ENCODE data around the gene THSD7B. TPM values are rescaled to one million over a fixed set of nuclear protein-coding genes. Genes with fewer than 3 reads are reported as not detected.

The THSD7B gene
- total RNA-seq, 1 experiment from 2014 or later: under 0.01 TPM

GRCh38 chr2:137172162-137172561 is 406.8 kb downstream of the THSD7B start:
- Histone ChIP-seq H3K27me3 (ENCODE audit: low read length) (no peaks in the 10 kb centered on the region), H3K4me3 (ENCODE audit: low read length) (no peak overlapping the region), H3K9me2 (replicated peaks; ENCODE audit: low read length) (no peaks in the 10 kb centered on the region), H3F3A (ENCODE audit: low read length, unreplicated experiment) (no peaks in the 10 kb centered on the region), H3K9ac (ENCODE audit: low read length) (no peak overlapping the region), H3K36me3 (ENCODE audit: low read depth, low read length) (no peaks in the 10 kb centered on the region), H3K4me2 (ENCODE audit: low read length) (no peak overlapping the region), H2AFZ (ENCODE audit: low read length) (no peak overlapping the region), H3K27ac (ENCODE audit: low read length) (no peak overlapping the region), H3K9me3 (ENCODE audit: low read length) (no peaks in the 10 kb centered on the region), H4K20me1 (ENCODE audit: low read length) (no peaks in the 10 kb centered on the region), H3K79me2 (ENCODE audit: low read length) (no peaks in the 10 kb centered on the region), H3K4me1 (ENCODE audit: insufficient read depth, low read length) (peaks cover 30% of the 10 kb centered on the region)
- intact Hi-C loops (cut with micrococcal nuclease): no loop called here
- ATAC-seq (no peak), DNase-seq (no peak)
- no TSS peak for BruUV-seq (replicated peaks)
- ChIA-PET CTCF (no interaction called here), POLR2A (ENCODE audit: unreplicated experiment) (no interaction called here)
- no peak for TF ChIP-seq EZH2 (IDR thresholded peaks at IDR 0.05; ENCODE audit: low read length, unreplicated experiment)
- TF ChIP-seq EZH2phosphoT487 (IDR thresholded peaks at IDR 0.05; ENCODE audit: borderline replicate concordance, low read length): no peak
- TF ChIP-seq CTCF (conservative IDR thresholded peaks at IDR 0.05; ENCODE audit: low read depth, low read length): no peak

- intact Hi-C loops (cut with micrococcal nuclease): no loop called here
- ChIA-PET CTCF (no interaction called here), POLR2A (ENCODE audit: unreplicated experiment) (no interaction called here)
Measured at GRCh38 chr2:137173463-137173862, 408.1 kb downstream of the THSD7B start.

More at GRCh38 chr2:137173463-137173862, 408.1 kb downstream of the THSD7B start:
- Histone ChIP-seq H3K36me3 (ENCODE audit: low read depth, low read length) (no peaks in the 10 kb centered on the region), H3K4me2 (ENCODE audit: low read length) (0 out of 2 replicates have a peak overlapping the region, but pooled peaks have one; percentile 7), H2AFZ (ENCODE audit: low read length) (0 out of 2 replicates have a peak overlapping the region, but pooled peaks have one; percentile 6), H3K79me2 (ENCODE audit: low read length) (no peaks in the 10 kb centered on the region), H3K9me3 (ENCODE audit: low read length) (no peaks in the 10 kb centered on the region), H3K27me3 (ENCODE audit: low read length) (no peaks in the 10 kb centered on the region), H3K4me1 (ENCODE audit: insufficient read depth, low read length) (peaks cover 33% of the 10 kb centered on the region), H3K4me3 (ENCODE audit: low read length) (no peak overlapping the region), H3K9me2 (replicated peaks; ENCODE audit: low read length) (no peaks in the 10 kb centered on the region), H3F3A (ENCODE audit: low read length, unreplicated experiment) (no peaks in the 10 kb centered on the region), H4K20me1 (ENCODE audit: low read length) (no peaks in the 10 kb centered on the region), H3K27ac (ENCODE audit: low read length) (no peak overlapping the region), H3K9ac (ENCODE audit: low read length) (no peak overlapping the region)
- no TSS peak for BruUV-seq (replicated peaks)
- peak; percentile 68 for TF ChIP-seq CTCF (conservative IDR thresholded peaks at IDR 0.05; ENCODE audit: low read depth, low read length)
- TF ChIP-seq EZH2phosphoT487 (IDR thresholded peaks at IDR 0.05; ENCODE audit: borderline replicate concordance, low read length): no peak
- TF ChIP-seq EZH2 (IDR thresholded peaks at IDR 0.05; ENCODE audit: low read length, unreplicated experiment): no peak
- DNase-seq (peak; percentile 78), ATAC-seq (peak; percentile 53)

All from PC-3 (cell line).